Measurements from ENCODE around the gene MYD88. TPM values are rescaled to one million over a fixed set of nuclear protein-coding genes. Genes with fewer than 3 reads are reported as not detected.

Gene MYD88
- total and polyA plus RNA-seq, 9 of the 15 experiments (the other 6 are each of a cell fraction or from before 2014, with no cell fraction given), result 3.2 to 47.3 (median 27.6) TPM

DNA sequence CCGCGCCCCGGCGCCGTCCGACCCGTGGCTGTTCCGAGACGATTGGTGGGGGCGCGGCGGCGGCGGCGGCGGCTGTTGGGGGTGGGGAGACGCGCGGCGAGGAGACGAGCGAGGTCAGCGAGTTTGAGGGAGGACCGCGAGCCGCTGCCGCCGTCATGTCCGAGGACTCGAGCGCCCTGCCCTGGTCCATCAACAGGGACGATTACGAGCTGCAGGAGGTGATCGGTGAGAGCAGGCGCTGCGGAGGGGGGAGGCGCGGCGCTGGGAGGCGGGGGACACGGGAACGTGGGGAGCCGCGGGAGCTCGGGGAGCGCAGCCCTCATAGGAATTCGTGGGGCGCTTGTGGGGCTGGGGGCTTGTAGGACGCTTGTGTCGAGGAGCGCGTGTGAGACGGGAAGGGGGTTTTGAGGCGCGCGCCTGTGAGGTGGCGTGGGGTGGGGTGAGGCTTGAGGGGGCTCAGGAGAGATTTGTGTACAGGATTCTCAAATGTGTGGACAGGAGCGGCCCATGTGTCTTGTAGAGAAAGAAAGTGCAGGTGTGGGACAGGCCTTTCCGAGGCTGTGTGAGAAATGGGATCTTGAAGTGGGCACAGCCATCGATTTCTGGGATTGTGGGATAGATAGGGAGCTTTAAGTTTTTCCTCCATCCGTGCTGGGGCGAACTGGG is 27.4 kb downstream of the MYD88 start (continued):
- TF ChIP-seq ZNF175 (CRISPR knock-in tag; IDR thresholded peaks at IDR 0.05; ENCODE audit: low read depth) (no peak), NFE2 (IDR thresholded peaks at IDR 0.05; ENCODE audit: low read depth) (no peak), CBFA2T3 (IDR thresholded peaks at IDR 0.05) (peak; percentile 47; the same call in 1 of the 2 replicates), SETDB1 (IDR thresholded peaks at IDR 0.05; ENCODE audit: low read length) (no peak), ZNF224 (CRISPR knock-in tag; IDR thresholded peaks at IDR 0.05) (no peak), NR3C1 (CRISPR knock-in tag; IDR thresholded peaks at IDR 0.05) (peak; percentile 87; the same call in 1 of the 2 replicates), ZNF133 (CRISPR knock-in tag; IDR thresholded peaks at IDR 0.05) (no peak), ZNF76 (CRISPR knock-in tag; IDR thresholded peaks at IDR 0.05; ENCODE audit: borderline replicate concordance) (no peak), ETV6 (IDR thresholded peaks at IDR 0.05; ENCODE audit: borderline replicate concordance in 1 of 2, low read depth in 2 of 2, low read length in 1 of 2) (no peak; a peak in 1 of 4 replicates), ETV6 (CRISPR knock-in tag; IDR thresholded peaks at IDR 0.05; ENCODE audit: borderline replicate concordance) (0 out of 2 replicates have a peak, but pooled peaks have one; percentile 38), EHMT2 (IDR thresholded peaks at IDR 0.05) (no peak), FOXK2 (conservative IDR thresholded peaks at IDR 0.05 in 1 of 2, IDR thresholded peaks at IDR 0.05 in 1 of 2; ENCODE audit: low read depth in 2 of 2) (peak; percentile 9 to 58; a peak in 2 of 4 replicates), ZNF407 (IDR thresholded peaks at IDR 0.05; ENCODE audit: low read depth) (no peak)
- TF ChIP-seq, protein P1, sequence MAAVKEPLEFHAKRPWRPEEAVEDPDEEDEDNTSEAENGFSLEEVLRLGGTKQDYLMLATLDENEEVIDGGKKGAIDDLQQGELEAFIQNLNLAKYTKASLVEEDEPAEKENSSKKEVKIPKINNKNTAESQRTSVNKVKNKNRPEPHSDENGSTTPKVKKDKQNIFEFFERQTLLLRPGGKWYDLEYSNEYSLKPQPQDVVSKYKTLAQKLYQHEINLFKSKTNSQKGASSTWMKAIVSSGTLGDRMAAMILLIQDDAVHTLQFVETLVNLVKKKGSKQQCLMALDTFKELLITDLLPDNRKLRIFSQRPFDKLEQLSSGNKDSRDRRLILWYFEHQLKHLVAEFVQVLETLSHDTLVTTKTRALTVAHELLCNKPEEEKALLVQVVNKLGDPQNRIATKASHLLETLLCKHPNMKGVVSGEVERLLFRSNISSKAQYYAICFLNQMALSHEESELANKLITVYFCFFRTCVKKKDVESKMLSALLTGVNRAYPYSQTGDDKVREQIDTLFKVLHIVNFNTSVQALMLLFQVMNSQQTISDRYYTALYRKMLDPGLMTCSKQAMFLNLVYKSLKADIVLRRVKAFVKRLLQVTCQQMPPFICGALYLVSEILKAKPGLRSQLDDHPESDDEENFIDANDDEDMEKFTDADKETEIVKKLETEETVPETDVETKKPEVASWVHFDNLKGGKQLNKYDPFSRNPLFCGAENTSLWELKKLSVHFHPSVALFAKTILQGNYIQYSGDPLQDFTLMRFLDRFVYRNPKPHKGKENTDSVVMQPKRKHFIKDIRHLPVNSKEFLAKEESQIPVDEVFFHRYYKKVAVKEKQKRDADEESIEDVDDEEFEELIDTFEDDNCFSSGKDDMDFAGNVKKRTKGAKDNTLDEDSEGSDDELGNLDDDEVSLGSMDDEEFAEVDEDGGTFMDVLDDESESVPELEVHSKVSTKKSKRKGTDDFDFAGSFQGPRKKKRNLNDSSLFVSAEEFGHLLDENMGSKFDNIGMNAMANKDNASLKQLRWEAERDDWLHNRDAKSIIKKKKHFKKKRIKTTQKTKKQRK (IDR thresholded peaks at IDR 0.05; ENCODE audit: borderline replicate concordance, low read depth, low read length), result no peak
- TF ChIP-seq, protein P2, sequence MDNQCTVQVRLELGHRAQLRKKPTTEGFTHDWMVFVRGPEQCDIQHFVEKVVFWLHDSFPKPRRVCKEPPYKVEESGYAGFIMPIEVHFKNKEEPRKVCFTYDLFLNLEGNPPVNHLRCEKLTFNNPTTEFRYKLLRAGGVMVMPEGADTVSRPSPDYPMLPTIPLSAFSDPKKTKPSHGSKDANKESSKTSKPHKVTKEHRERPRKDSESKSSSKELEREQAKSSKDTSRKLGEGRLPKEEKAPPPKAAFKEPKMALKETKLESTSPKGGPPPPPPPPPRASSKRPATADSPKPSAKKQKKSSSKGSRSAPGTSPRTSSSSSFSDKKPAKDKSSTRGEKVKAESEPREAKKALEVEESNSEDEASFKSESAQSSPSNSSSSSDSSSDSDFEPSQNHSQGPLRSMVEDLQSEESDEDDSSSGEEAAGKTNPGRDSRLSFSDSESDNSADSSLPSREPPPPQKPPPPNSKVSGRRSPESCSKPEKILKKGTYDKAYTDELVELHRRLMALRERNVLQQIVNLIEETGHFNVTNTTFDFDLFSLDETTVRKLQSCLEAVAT (IDR thresholded peaks at IDR 0.05), result no peak
